AG10803 (cell line): ENCODE data around the gene ERVW-1.
"Not testable (repeated sequence)": the region's sequence is repeated elsewhere in the genome, so short reads cannot be mapped to it uniquely, and the experiment has no call there.

Experiments used
- DNase-seq: peaks from one replicate; pipeline ENCODE4 v3.0.0; 2010; ENCODE audit warnings: low read depth
- H3K4me3 ChIP-seq: 2 replicates; pipeline ENCODE4 v1.5.1; 2011; ENCODE audit warnings: mild to moderate bottlenecking, low read length, control low read depth
- CTCF ChIP-seq: conservative IDR thresholded peaks from 2 replicates; pipeline ENCODE4 v1.5.1; 2011; ENCODE audit warnings: mild to moderate bottlenecking, low read length, control low read depth, inconsistent platforms

ERVW-1 gene

GRCh38 chr7:92477681-92478080, at the start of gene ERVW-1:
Gene ERVW-1 (minus strand): TSS chr7:92477946. CDS start chr7:92470381, 7,565 bp downstream.
- H3K4me3 ChIP-seq, DNase-seq: not testable (repeated sequence)

GRCh38 chr7:92523110-92523509, 45.4 kb upstream of the ERVW-1 start:
- no peak for DNase-seq
- no peak overlapping the region for H3K4me3 ChIP-seq
- no peak for TF ChIP-seq CTCF

GRCh38 chr7:92520024-92520423, 42.3 kb upstream of the ERVW-1 start:
- TF ChIP-seq CTCF: no peak
- no peak overlapping the region for H3K4me3 ChIP-seq
- DNase-seq: no peak

- TF ChIP-seq CTCF: no peak
- DNase-seq: peak; percentile 9
- no peak overlapping the region for H3K4me3 ChIP-seq
These were observed 39.9 kb upstream of the ERVW-1 start for GRCh38 chr7:92517631-92518030.

- TF ChIP-seq CTCF: no peak
- H3K4me3 ChIP-seq: no peak overlapping the region
- no peak for DNase-seq
These were observed 35.6 kb upstream of the ERVW-1 start for GRCh38 chr7:92513167-92513902.

GRCh38 chr7:92508946-92509345, 31.2 kb upstream of the ERVW-1 start:
- H3K4me3 ChIP-seq: no peak overlapping the region
- no peak for TF ChIP-seq CTCF
- DNase-seq: no peak

- DNase-seq: no peak
- no peak overlapping the region for H3K4me3 ChIP-seq
- no peak for TF ChIP-seq CTCF
These were observed 28.6 kb upstream of the ERVW-1 start for GRCh38 chr7:92506363-92506762.

- no peak for TF ChIP-seq CTCF
- DNase-seq: no peak
- H3K4me3 ChIP-seq: no peak overlapping the region
These were observed 26.8 kb upstream of the ERVW-1 start for GRCh38 chr7:92504563-92504962.
